ENCODE measurements around the gene EFNA4. TPM values are rescaled to one million over a fixed set of nuclear protein-coding genes. Genes with fewer than 3 reads are reported as not detected.

Gene EFNA4
- total RNA-seq, 2 experiments from 2014 or later: 7.9 to 8.1 TPM

GRCh38 chr1:155038602-155039307 is 24.8 kb upstream of the EFNA4 start:
- Mint-ChIP-seq H3K36me3 (no peaks in the 10 kb centered on the region), H3K27me3 (peaks cover 24% of the 10 kb centered on the region), H3K27ac (no peak overlapping the region), H3K4me1 (peaks cover 8% of the 10 kb centered on the region), H3K9me3 (no peaks in the 10 kb centered on the region), H3K4me3 (no peak overlapping the region)
- DNase-seq (no peak), ATAC-seq (ENCODE audit: low read depth) (no peak)
- POLR2A ChIA-PET: interaction anchor here (1.1 kb wide), 1 partner anchor 28 kb away, joined by 3 read pairs; no protein-coding TSS in a partner anchor

GRCh38 chr1:155039308-155039669 is 24.3 kb upstream of the EFNA4 start:
- H3K27me3 Mint-ChIP-seq: peaks cover 24% of the 10 kb centered on the region
- ATAC-seq (ENCODE audit: low read depth): no peak

GRCh38 chr1:155040358-155041093 is 23.0 kb upstream of the EFNA4 start:
- POLR2A ChIA-PET: no interaction called here
- no peaks in the 10 kb centered on the region for H3K9me3 Mint-ChIP-seq
- H3K27ac Mint-ChIP-seq: no peak overlapping the region
- no peak for ATAC-seq (ENCODE audit: low read depth)
- H3K27me3 Mint-ChIP-seq: peaks cover 22% of the 10 kb centered on the region
- no peak overlapping the region for H3K4me3 Mint-ChIP-seq
- DNase-seq: no peak
- H3K36me3 Mint-ChIP-seq: no peaks in the 10 kb centered on the region
- peaks cover 16% of the 10 kb centered on the region for H3K4me1 Mint-ChIP-seq

More at GRCh38 chr1:155039308-155039669, 24.3 kb upstream of the EFNA4 start:
- H3K9me3 Mint-ChIP-seq: no peaks in the 10 kb centered on the region
- POLR2A ChIA-PET: interaction anchor here (1.1 kb wide), 1 partner anchor 29 kb away, joined by 3 read pairs; no protein-coding TSS in a partner anchor
- H3K4me3 Mint-ChIP-seq: no peak overlapping the region
- no peak for DNase-seq
- no peaks in the 10 kb centered on the region for H3K36me3 Mint-ChIP-seq
- no peak overlapping the region for H3K27ac Mint-ChIP-seq
- peaks cover 8% of the 10 kb centered on the region for H3K4me1 Mint-ChIP-seq

- H3K36me3 Mint-ChIP-seq: no peaks in the 10 kb centered on the region
- no peaks in the 10 kb centered on the region for H3K9me3 Mint-ChIP-seq
- no peak for ATAC-seq (ENCODE audit: low read depth)
- POLR2A ChIA-PET: no interaction called here
- H3K27me3 Mint-ChIP-seq: peaks cover 16% of the 10 kb centered on the region
- H3K4me1 Mint-ChIP-seq: peaks cover 16% of the 10 kb centered on the region
- no peak overlapping the region for H3K4me3 Mint-ChIP-seq
- peak overlapping the region; percentile 32 for H3K27ac Mint-ChIP-seq
- DNase-seq: no peak
Measured at GRCh38 chr1:155042789-155043188, 20.8 kb upstream of the EFNA4 start.

- H3K4me1 Mint-ChIP-seq: peaks cover 16% of the 10 kb centered on the region
- no peak overlapping the region for H3K4me3 Mint-ChIP-seq
- H3K9me3 Mint-ChIP-seq: no peaks in the 10 kb centered on the region
- DNase-seq (no peak), ATAC-seq (ENCODE audit: low read depth) (no peak)
- H3K36me3 Mint-ChIP-seq: no peaks in the 10 kb centered on the region
- peaks cover 16% of the 10 kb centered on the region for H3K27me3 Mint-ChIP-seq
- POLR2A ChIA-PET: interaction anchor here (0.6 kb wide), 1 partner anchor 288 kb away, joined by 5 read pairs; no protein-coding TSS in a partner anchor
- H3K27ac Mint-ChIP-seq: no peak overlapping the region
Measured at GRCh38 chr1:155043301-155043702, 20.2 kb upstream of the EFNA4 start.

GRCh38 chr1:155043793-155044192 is 19.7 kb upstream of the EFNA4 start:
- H3K27ac Mint-ChIP-seq: no peak overlapping the region
- ATAC-seq (ENCODE audit: low read depth): no peak
- peaks cover 13% of the 10 kb centered on the region for H3K4me1 Mint-ChIP-seq
- peaks cover 13% of the 10 kb centered on the region for H3K27me3 Mint-ChIP-seq
- H3K9me3 Mint-ChIP-seq: no peaks in the 10 kb centered on the region
- POLR2A ChIA-PET: interaction anchor here (0.6 to 1.0 kb wide), 3 partner anchors 16 to 288 kb away, joined by 3 to 5 read pairs (median 4); no protein-coding TSS in a partner anchor
- H3K36me3 Mint-ChIP-seq: no peaks in the 10 kb centered on the region
- H3K4me3 Mint-ChIP-seq: no peak overlapping the region
- DNase-seq: no peak

- peak overlapping the region; percentile 37 for H3K27ac Mint-ChIP-seq
- H3K9me3 Mint-ChIP-seq: no peaks in the 10 kb centered on the region
- no peak overlapping the region for H3K4me3 Mint-ChIP-seq
- ATAC-seq (ENCODE audit: low read depth) (no peak), DNase-seq (no peak)
- POLR2A ChIA-PET: interaction anchor here (0.6 to 1.2 kb wide), 6 partner anchors 16 to 60 kb away, joined by 3 to 4 read pairs (median 3); partner anchors contain the start of gene EFNA4
- peaks cover 9% of the 10 kb centered on the region for H3K4me1 Mint-ChIP-seq
- H3K27me3 Mint-ChIP-seq: peaks cover 10% of the 10 kb centered on the region
- H3K36me3 Mint-ChIP-seq: no peaks in the 10 kb centered on the region
Measured at GRCh38 chr1:155044365-155044764, 19.2 kb upstream of the EFNA4 start.

- Mint-ChIP-seq H3K9me3 (no peaks in the 10 kb centered on the region), H3K27me3 (peaks cover 10% of the 10 kb centered on the region), H3K4me1 (peaks cover 14% of the 10 kb centered on the region), H3K27ac (peak overlapping the region; percentile 12), H3K36me3 (no peaks in the 10 kb centered on the region), H3K4me3 (no peak overlapping the region)
- peak; percentile 52 for DNase-seq
- POLR2A ChIA-PET: interaction anchor here (0.6 to 1.2 kb wide), 7 partner anchors 15 to 60 kb away, joined by 3 to 4 read pairs (median 3); partner anchors contain the start of gene EFNA4
- ATAC-seq (ENCODE audit: low read depth): peak; percentile 96
Measured at GRCh38 chr1:155044812-155045657, 18.5 kb upstream of the EFNA4 start.

GRCh38 chr1:155048449-155049334 is 14.8 kb upstream of the EFNA4 start:
- Mint-ChIP-seq H3K9me3 (no peaks in the 10 kb centered on the region), H3K4me3 (no peak overlapping the region), H3K36me3 (no peaks in the 10 kb centered on the region), H3K4me1 (peaks cover 31% of the 10 kb centered on the region), H3K27me3 (no peaks in the 10 kb centered on the region), H3K27ac (no peak overlapping the region)
- POLR2A ChIA-PET: interaction anchor here (0.7 kb wide), 1 partner anchor 9 kb away, joined by 3 read pairs; no protein-coding TSS in a partner anchor
- DNase-seq: no peak
- no peak for ATAC-seq (ENCODE audit: low read depth)

- DNase-seq: no peak
- no peak overlapping the region for H3K27ac Mint-ChIP-seq
- peaks cover 25% of the 10 kb centered on the region for H3K4me1 Mint-ChIP-seq
- no peaks in the 10 kb centered on the region for H3K27me3 Mint-ChIP-seq
- no peak for ATAC-seq (ENCODE audit: low read depth)
- H3K4me3 Mint-ChIP-seq: peak overlapping the region; percentile 89
- H3K9me3 Mint-ChIP-seq: no peaks in the 10 kb centered on the region
- POLR2A ChIA-PET: interaction anchor here (0.7 to 1.6 kb wide), 8 partner anchors 8 to 114 kb away, joined by 3 to 7 read pairs (median 4); partner anchors contain the start of genes FLAD1 and PMVK
- H3K36me3 Mint-ChIP-seq: peaks cover 1% of the 10 kb centered on the region
Measured at GRCh38 chr1:155049651-155050559, 13.6 kb upstream of the EFNA4 start.

- Mint-ChIP-seq H3K27ac (peak within 1 kb of the TSS; percentile 77), H3K4me3 (peak within 1 kb of the TSS; percentile 89), H3K4me1 (peaks cover 23% of the 10 kb centered on the region), H3K9me3 (no peaks in the 10 kb centered on the region), H3K27me3 (no peaks in the 10 kb centered on the region), H3K36me3 (peaks cover 1% of the 10 kb centered on the region)
- DNase-seq: peak; percentile 88
- POLR2A ChIA-PET: interaction anchor here (0.6 to 1.6 kb wide), 16 partner anchors 9 to 176 kb away, joined by 3 to 8 read pairs (median 4); partner anchors contain the start of genes EFNA4, FLAD1, PBXIP1 and PMVK
- peak; percentile 79 for ATAC-seq (ENCODE audit: low read depth)
Measured at GRCh38 chr1:155050560-155051341, 12.8 kb upstream of the EFNA4 start, which contains the start of gene ADAM15. Gene ADAM15 (plus strand): TSS chr1:155051316. CDS start chr1:155051387, 71 bp downstream.
